HepG2 (cell line): Measurements from ENCODE around the gene INSRR. TPM values are rescaled to one million over a fixed set of nuclear protein-coding genes. Genes with fewer than 3 reads are reported as not detected.
A peak's percentile ranks its signal among the peaks of the same experiment; 100 is the strongest.

Experiments used
- ATAC-seq: fragments of 200-7000 bp; cut with Tn5 transposase; 3 replicates; pipeline ENCODE4 v1.9.1; 2020; ENCODE audit warnings: mild to moderate bottlenecking, moderate library complexity
- BruUV-seq: library from RNA; stranded (reverse); fragments of 400-500 nt; replicated peaks from 2 replicates; lab custom pipeline; 2021; lab: Mats Ljungman, UMichigan
- CTCF ChIA-PET: fragments of 300-600 bp; formaldehyde crosslinking; extraction: SDS; loops from one replicate; lab custom pipeline; 2021; ENCODE audit warnings: low total read pairs, inconsistent platforms, low intra/inter-chr PET ratio; lab: Yijun Ruan, JAX
- POLR2A ChIA-PET: fragments of 350-600 bp; sonication (Branson Sonifier 250); formaldehyde crosslinking; loops from one replicate; lab custom pipeline; 2020; ENCODE audit warnings: antibody characterized with exemption, inconsistent platforms; lab: Yijun Ruan, JAX
- DNase-seq: peaks from one replicate; pipeline ENCODE4 v3.0.0-alpha.2; 2015; ENCODE audit warnings: low spot score
- FAIRE-seq: peaks from 3 replicates; lab custom pipeline; 2011; peaks lifted over from hg19 to GRCh38; lab: Jason Lieb, UNC
- H2AFZ ChIP-seq: one replicate; pipeline ENCODE4 v1.6.1; 2011; ENCODE audit warnings: low read length, inconsistent platforms
- H3K27ac ChIP-seq: fragments of 300-600 bp; 3 replicates; pipeline ENCODE4 v1.8.0; 2011; ENCODE audit warnings: mixed run types, mild to moderate bottlenecking, mixed read lengths, low read length, inconsistent platforms; ENCODE audit not compliant: insufficient read depth; ENCODE audit errors: extremely low read length
- H3K27me3 ChIP-seq, 2 experiments: fragments of 200-600 bp in 1 of 2; 2 replicates in 1 of 2; 3 replicates in 1 of 2; pipeline versions ENCODE4 v1.6.0 to v1.8.0; 2011; ENCODE audit warnings: low read length in 2 of 2, mild to moderate bottlenecking in 2 of 2, moderate library complexity in 2 of 2, inconsistent platforms in 1 of 2; ENCODE audit not compliant: insufficient read depth in 2 of 2, control insufficient read depth in 1 of 2
- H3K36me3 ChIP-seq, 2 experiments: fragments of 200-600 bp in 1 of 2; replicated peaks in 1 of 2; 2 replicates in 1 of 2; 3 replicates in 1 of 2; pipeline versions ENCODE4 v1.5.1 to v1.8.0; 2011; ENCODE audit warnings: low read length in 2 of 2, inconsistent platforms in 1 of 2; ENCODE audit not compliant: insufficient read depth in 2 of 2, control insufficient read depth in 1 of 2
- H3K4me1 ChIP-seq: 2 replicates; pipeline ENCODE4 v1.5.1; 2012; ENCODE audit warnings: low read length, inconsistent platforms; ENCODE audit not compliant: insufficient read depth
- H3K4me2 ChIP-seq: 2 replicates; pipeline ENCODE4 v1.6.0; 2011; ENCODE audit warnings: low read depth, low read length, inconsistent platforms
- H3K4me3 ChIP-seq, 3 experiments: fragments of 200-600 bp in 1 of 3; sonication (generic), shearing (Covaris generic) in 1 of 3; replicated peaks in 1 of 3; 2 replicates each; pipeline ENCODE4 v1.5.1; 2011 to 2016; ENCODE audit warnings: low read length in 3 of 3, inconsistent platforms in 2 of 3, low read depth in 2 of 3, mild to moderate bottlenecking in 2 of 3, control low read depth in 1 of 3, mixed read lengths in 1 of 3; ENCODE audit not compliant: insufficient read depth in 1 of 3
- H3K79me2 ChIP-seq: one replicate; pipeline ENCODE4 v1.6.1; 2011; ENCODE audit warnings: low read length, inconsistent platforms; ENCODE audit not compliant: insufficient read depth
- H3K9ac ChIP-seq: 2 replicates; pipeline ENCODE4 v1.6.0; 2011; ENCODE audit warnings: mild to moderate bottlenecking, low read depth, low read length, inconsistent platforms; ENCODE audit not compliant: insufficient read depth
- H3K9me3 ChIP-seq: 2 replicates; pipeline ENCODE4 v1.5.1; 2012; ENCODE audit warnings: mild to moderate bottlenecking, low read length
- H4K20me1 ChIP-seq: 2 replicates; pipeline ENCODE4 v1.6.0; 2011; ENCODE audit warnings: inconsistent platforms, mild to moderate bottlenecking, low read length, moderate library complexity; ENCODE audit not compliant: insufficient read depth
- CEBPB ChIP-seq: IDR thresholded peaks from 2 replicates; pipeline ENCODE4 v1.6.1; 2011; ENCODE audit warnings: low read depth, low read length, improper control_type of control experiment, borderline replicate concordance
- PAWR ChIP-seq: sonication (generic); formaldehyde crosslinking; IDR thresholded peaks from 2 replicates; pipeline ENCODE4 v1.4.0; 2020; ENCODE audit warnings: missing genetic modification reagents, mild to moderate bottlenecking, borderline replicate concordance
- ZNF354B ChIP-seq: sonication (generic); formaldehyde crosslinking; IDR thresholded peaks from 2 replicates; pipeline ENCODE4 v1.8.0; 2022; ENCODE audit warnings: mild to moderate bottlenecking, missing genetic modification reagents
- WGBS: methylation state at CpG from one replicate; pipeline ENCODE4 v1.1.6; 2017; ENCODE audit warnings: low lambda C conversion rate; 5-methylcytosine and 5-hydroxymethylcytosine counted together
- in situ Hi-C: cut with HindIII; loops from 2 replicates; pipeline ENCODE4 v1.10.0; 2017; ENCODE audit warnings: low pct_unique_long_range_greater_than_20kb; ENCODE audit not compliant: extremely low pct_ligation_motif_present
- intact Hi-C: fragments of 100-400 bp; cut with micrococcal nuclease; formaldehyde crosslinking; loops from one replicate; pipeline ENCODE4 v1.10.0; 2022; ENCODE audit not compliant: unreplicated experiment
- polyA plus RNA-seq, 8 experiments: library from polyadenylated mRNA; depleted of rRNA in 3 of 8; stranded (reverse) in 7 of 8; unstranded in 1 of 8; fragments of >200 nt; fragmentation: Illumina TruSeq in 4 of 8; extraction: Trizol in 4 of 8; gene quantifications; 2 replicates each; pipeline versions ENCODE4 v1.2.1 to v1.2.3, GENCODE V29; 2011 to 2016; ENCODE audit warnings: low read depth in 4 of 8, missing spikeins in 1 of 8, mixed read lengths in 1 of 8; ENCODE audit not compliant: insufficient read depth in 1 of 8
- total RNA-seq, 5 experiments: library from RNA; depleted of rRNA; stranded (reverse); fragments of >200 nt; fragmentation: Illumina TruSeq; extraction: Trizol; gene quantifications; 2 replicates each; pipeline ENCODE4 v1.2.3, GENCODE V29; 2016; ENCODE audit warnings: low read depth in 1 of 5
- TF ChIP-seq, protein P1 (sequence below): sonication (generic); formaldehyde crosslinking; IDR thresholded peaks from 2 replicates; pipeline ENCODE4 v1.4.0; 2020; ENCODE audit warnings: mild to moderate bottlenecking, low read depth, missing genetic modification reagents
- TF ChIP-seq, protein P2 (sequence below): sonication (generic); formaldehyde crosslinking; IDR thresholded peaks from 2 replicates; pipeline ENCODE4 v1.8.1; 2023; ENCODE audit warnings: missing genetic modification reagents, inconsistent platforms, borderline replicate concordance
- TF ChIP-seq, protein P3 (sequence below): sonication (generic); formaldehyde crosslinking; IDR thresholded peaks from 2 replicates; pipeline ENCODE4 v1.4.0; 2020; ENCODE audit warnings: missing genetic modification reagents
- TF ChIP-seq, protein P4 (sequence below): fragments of 450-650 bp; IDR thresholded peaks from 2 replicates; pipeline ENCODE4 v1.6.1; 2016
- TF ChIP-seq, protein P5 (sequence below): sonication (generic); IDR thresholded peaks from 2 replicates; pipeline ENCODE4 v1.6.1; 2016; ENCODE audit warnings: low read depth, borderline replicate concordance

INSRR gene
- total and polyA plus RNA-seq, 2 of the 13 experiments (the other 11 are each of a cell fraction or from before 2014, with no cell fraction given): not detected

DNA sequence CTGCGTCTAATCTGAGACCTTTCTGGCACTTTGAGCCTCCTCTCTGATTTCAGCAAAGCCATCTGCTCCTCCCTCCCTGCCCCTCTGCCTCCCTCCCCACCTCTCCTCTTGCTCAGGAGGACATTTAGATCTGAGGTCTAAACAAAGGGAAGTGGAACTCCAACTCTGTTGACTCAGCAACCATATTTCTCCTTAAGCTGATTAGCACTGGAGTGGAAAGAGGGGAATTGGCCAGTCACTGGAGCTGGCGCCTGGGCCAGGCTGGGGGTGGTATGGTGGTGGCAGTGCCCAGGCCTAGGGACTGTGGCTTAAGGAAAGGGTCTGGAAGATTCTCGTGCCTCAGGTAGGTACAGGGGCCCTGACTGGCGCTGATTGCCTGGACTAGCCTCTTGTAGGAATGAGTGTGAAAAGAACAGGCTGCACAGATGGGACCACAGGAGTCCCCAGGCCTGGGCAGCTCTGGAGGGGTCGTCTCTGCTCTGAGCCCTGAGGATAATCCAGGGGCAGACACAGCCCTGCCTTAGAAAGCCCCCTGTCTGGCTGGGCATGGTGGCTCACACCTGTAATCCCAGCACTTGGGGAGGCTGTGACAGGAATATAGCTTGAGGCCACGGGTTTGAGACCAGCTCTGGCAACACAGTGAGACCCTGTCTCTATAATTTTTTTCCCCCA, 54.2 kb downstream of the INSRR start (continued):
- TF ChIP-seq, protein P1, sequence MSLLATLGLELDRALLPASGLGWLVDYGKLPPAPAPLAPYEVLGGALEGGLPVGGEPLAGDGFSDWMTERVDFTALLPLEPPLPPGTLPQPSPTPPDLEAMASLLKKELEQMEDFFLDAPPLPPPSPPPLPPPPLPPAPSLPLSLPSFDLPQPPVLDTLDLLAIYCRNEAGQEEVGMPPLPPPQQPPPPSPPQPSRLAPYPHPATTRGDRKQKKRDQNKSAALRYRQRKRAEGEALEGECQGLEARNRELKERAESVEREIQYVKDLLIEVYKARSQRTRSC (CRISPR knock-in tag): no peak

DNA sequence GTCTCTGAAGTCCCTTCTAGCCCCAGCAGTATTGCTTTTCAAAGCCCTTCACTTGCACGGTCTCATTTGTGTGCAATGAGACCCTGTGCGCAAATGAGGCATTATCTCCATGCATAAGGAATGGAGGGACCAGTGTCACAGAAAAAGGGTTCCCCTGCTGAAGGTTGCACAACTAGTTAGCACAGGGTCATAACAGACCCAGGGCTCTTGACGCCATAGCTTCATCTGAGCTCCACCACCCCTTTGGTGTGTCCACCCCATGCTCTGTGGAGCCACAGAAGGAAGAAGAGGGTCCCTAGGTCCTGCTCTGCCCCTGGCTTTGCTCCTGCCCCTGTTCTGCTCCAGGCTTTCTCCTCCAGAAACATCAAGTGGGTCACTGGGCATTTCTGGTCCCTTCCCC, 54.9 kb downstream of the INSRR start:
- BruUV-seq: no TSS peak
- ChIA-PET POLR2A (no interaction called here), CTCF (no interaction called here)
- FAIRE-seq: no peak
- H4K20me1 ChIP-seq: no peaks in the 10 kb centered on the region
- H3K9ac ChIP-seq: no peak overlapping the region
- no peak overlapping the region for H3K4me2 ChIP-seq
- peak; percentile 18; the same call in 2 of the 3 replicates for ATAC-seq
- no peaks in the 10 kb centered on the region for H3K4me1 ChIP-seq
- WGBS: 86% methylated on average over 2 of the region's 3 CpGs
- peaks cover 11 to 21% of the 10 kb centered on the region in 2 experiments; a peak in 4 of 5 replicates for H3K36me3 ChIP-seq
- no peak overlapping the region for H3K27ac ChIP-seq
- no peak overlapping the region for H3K4me3 ChIP-seq
- no peaks in the 10 kb centered on the region for H3K79me2 ChIP-seq
- intact Hi-C loops: no loop called here
- TF ChIP-seq, protein P2, sequence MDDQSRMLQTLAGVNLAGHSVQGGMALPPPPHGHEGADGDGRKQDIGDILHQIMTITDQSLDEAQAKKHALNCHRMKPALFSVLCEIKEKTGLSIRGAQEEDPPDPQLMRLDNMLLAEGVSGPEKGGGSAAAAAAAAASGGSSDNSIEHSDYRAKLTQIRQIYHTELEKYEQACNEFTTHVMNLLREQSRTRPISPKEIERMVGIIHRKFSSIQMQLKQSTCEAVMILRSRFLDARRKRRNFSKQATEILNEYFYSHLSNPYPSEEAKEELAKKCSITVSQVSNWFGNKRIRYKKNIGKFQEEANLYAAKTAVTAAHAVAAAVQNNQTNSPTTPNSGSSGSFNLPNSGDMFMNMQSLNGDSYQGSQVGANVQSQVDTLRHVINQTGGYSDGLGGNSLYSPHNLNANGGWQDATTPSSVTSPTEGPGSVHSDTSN: no peak
- TF ChIP-seq PAWR (no peak), ZNF354B (no peak), CEBPB (0 out of 2 replicates have a peak, but pooled peaks have one; percentile 21)
- TF ChIP-seq, protein P3, sequence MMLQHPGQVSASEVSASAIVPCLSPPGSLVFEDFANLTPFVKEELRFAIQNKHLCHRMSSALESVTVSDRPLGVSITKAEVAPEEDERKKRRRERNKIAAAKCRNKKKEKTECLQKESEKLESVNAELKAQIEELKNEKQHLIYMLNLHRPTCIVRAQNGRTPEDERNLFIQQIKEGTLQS (CRISPR knock-in tag): no peak
- TF ChIP-seq, protein P4, sequence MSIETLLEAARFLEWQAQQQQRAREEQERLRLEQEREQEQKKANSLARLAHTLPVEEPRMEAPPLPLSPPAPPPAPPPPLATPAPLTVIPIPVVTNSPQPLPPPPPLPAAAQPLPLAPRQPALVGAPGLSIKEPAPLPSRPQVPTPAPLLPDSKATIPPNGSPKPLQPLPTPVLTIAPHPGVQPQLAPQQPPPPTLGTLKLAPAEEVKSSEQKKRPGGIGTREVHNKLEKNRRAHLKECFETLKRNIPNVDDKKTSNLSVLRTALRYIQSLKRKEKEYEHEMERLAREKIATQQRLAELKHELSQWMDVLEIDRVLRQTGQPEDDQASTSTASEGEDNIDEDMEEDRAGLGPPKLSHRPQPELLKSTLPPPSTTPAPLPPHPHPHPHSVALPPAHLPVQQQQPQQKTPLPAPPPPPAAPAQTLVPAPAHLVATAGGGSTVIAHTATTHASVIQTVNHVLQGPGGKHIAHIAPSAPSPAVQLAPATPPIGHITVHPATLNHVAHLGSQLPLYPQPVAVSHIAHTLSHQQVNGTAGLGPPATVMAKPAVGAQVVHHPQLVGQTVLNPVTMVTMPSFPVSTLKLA: no peak
- TF ChIP-seq, protein P5, sequence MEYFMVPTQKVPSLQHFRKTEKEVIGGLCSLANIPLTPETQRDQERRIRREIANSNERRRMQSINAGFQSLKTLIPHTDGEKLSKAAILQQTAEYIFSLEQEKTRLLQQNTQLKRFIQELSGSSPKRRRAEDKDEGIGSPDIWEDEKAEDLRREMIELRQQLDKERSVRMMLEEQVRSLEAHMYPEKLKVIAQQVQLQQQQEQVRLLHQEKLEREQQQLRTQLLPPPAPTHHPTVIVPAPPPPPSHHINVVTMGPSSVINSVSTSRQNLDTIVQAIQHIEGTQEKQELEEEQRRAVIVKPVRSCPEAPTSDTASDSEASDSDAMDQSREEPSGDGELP: no peak
- in situ Hi-C loops: no loop called here
- DNase-seq: no peak
- no peaks in the 10 kb centered on the region for H3K9me3 ChIP-seq
- H2AFZ ChIP-seq: no peak overlapping the region
- H3K27me3 ChIP-seq: no peaks in the 10 kb centered on the region
